Caco-2 (cell line): ENCODE data around the gene RRP15. TPM values are rescaled to one million over a fixed set of nuclear protein-coding genes. Genes with fewer than 3 reads are reported as not detected.

Experiments used
- BruUV-seq: library from RNA; stranded (reverse); fragments of 400-500 nt; replicated peaks from 2 replicates; lab custom pipeline; 2021; lab: Mats Ljungman, UMichigan
- CTCF ChIA-PET: fragments of 300-600 bp; sonication (Branson Sonifier 250); formaldehyde crosslinking; loops from one replicate; lab custom pipeline; 2022; ENCODE audit warnings: antibody characterized with exemption; lab: Charles Lee
- POLR2A ChIA-PET: fragments of 300-600 bp; sonication (Branson Sonifier 250); formaldehyde crosslinking; loops from one replicate; lab custom pipeline; 2022; ENCODE audit warnings: antibody characterized with exemption; lab: Charles Lee
- DNase-seq, 2 experiments: peaks; one replicate each; pipeline versions ENCODE4 v3.0.0 to v3.0.0-alpha.2; 2020 to 2022
- H3K27me3 ChIP-seq: replicated peaks from 2 replicates; pipeline ENCODE4 v1.6.0; 2011; ENCODE audit warnings: low read length; ENCODE audit not compliant: control insufficient read depth, insufficient read depth
- H3K36me3 ChIP-seq: 2 replicates; pipeline ENCODE4 v1.5.1; 2011; ENCODE audit warnings: low read length; ENCODE audit not compliant: control insufficient read depth, insufficient read depth
- H3K4me1 ChIP-seq: fragments of 250-450 bp; sonication (Bioruptor Pico); 2 replicates; pipeline ENCODE4 v1.5.1; 2020; ENCODE audit warnings: mild to moderate bottlenecking
- H3K4me3 ChIP-seq: 2 replicates; pipeline ENCODE4 v1.5.1; 2011; ENCODE audit warnings: low read depth, mild to moderate bottlenecking, control low read depth, low read length
- H3K9me3 ChIP-seq: fragments of 250-450 bp; sonication (Bioruptor Pico); 2 replicates; pipeline ENCODE4 v1.5.1; 2020; ENCODE audit warnings: mild to moderate bottlenecking, moderate library complexity
- H3K27ac Mint-ChIP-seq: one replicate; pipeline ENCODE4 v1.8.0; 2022; ENCODE audit warnings: mixed read lengths; ENCODE audit not compliant: unreplicated experiment
- H3K27me3 Mint-ChIP-seq: one replicate; pipeline ENCODE4 v1.8.0; 2022; ENCODE audit warnings: mixed read lengths; ENCODE audit not compliant: insufficient read depth, unreplicated experiment
- H3K36me3 Mint-ChIP-seq: one replicate; pipeline ENCODE4 v1.8.0; 2022; ENCODE audit warnings: mild to moderate bottlenecking, mixed read lengths; ENCODE audit not compliant: insufficient read depth, unreplicated experiment
- H3K4me1 Mint-ChIP-seq: one replicate; pipeline ENCODE4 v1.8.0; 2022; ENCODE audit warnings: low read depth, mixed read lengths; ENCODE audit not compliant: unreplicated experiment
- H3K4me3 Mint-ChIP-seq: one replicate; pipeline ENCODE4 v1.8.0; 2022; ENCODE audit warnings: mild to moderate bottlenecking, moderate library complexity, mixed read lengths; ENCODE audit not compliant: unreplicated experiment
- H3K9me3 Mint-ChIP-seq: one replicate; pipeline ENCODE4 v1.8.0; 2022; ENCODE audit warnings: mixed read lengths; ENCODE audit not compliant: unreplicated experiment
- intact Hi-C: fragments of 100-400 bp; cut with micrococcal nuclease; formaldehyde crosslinking; loops from one replicate; pipeline ENCODE4 v1.10.0; 2022; ENCODE audit not compliant: unreplicated experiment
- total RNA-seq: library from RNA; stranded (reverse); gene quantifications from 2 replicates; pipeline ENCODE4 v1.2.3, GENCODE V29; 2022
- TF ChIP-seq, protein P1 (sequence below), 2 experiments: fragments of 200-600 bp in 1 of 2; IDR thresholded peaks; 1 replicate in 1 of 2; 2 replicates in 1 of 2; pipeline versions ENCODE4 v1.5.1 to v1.8.0; 2011 to 2022; ENCODE audit warnings: antibody characterized with exemption in 1 of 2, control low read depth in 1 of 2, inconsistent platforms in 1 of 2, low read depth in 1 of 2, low read length in 1 of 2, mild to moderate bottlenecking in 1 of 2, moderate library complexity in 1 of 2; ENCODE audit not compliant: insufficient read depth in 1 of 2, severe bottlenecking in 1 of 2, unreplicated experiment in 1 of 2

Gene RRP15
- total RNA-seq, 1 experiment from 2014 or later: 44.5 TPM

DNA sequence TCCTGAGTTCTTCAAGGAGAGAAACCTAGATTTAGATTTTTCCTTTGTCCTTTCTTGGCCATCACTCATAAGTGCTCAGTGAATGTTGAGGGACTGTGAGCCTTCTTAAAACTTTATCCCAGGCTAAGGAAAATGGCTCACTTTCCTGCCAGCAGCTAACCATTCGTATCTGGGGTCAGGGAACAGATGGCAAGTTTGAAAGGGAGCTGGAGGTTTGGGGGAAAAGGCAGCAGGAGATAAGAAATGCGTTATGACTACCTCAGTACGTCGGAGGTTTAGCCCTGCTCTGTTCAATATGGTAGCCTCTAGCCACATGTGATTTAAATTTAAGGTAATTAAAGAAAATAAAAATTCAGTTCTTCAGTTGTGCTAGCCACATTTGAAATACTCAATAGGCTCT, 13.3 kb downstream of the RRP15 start:
- peak overlapping the region; percentile 79 for H3K27ac Mint-ChIP-seq
- ChIA-PET CTCF (no interaction called here), POLR2A (no interaction called here)

DNA sequence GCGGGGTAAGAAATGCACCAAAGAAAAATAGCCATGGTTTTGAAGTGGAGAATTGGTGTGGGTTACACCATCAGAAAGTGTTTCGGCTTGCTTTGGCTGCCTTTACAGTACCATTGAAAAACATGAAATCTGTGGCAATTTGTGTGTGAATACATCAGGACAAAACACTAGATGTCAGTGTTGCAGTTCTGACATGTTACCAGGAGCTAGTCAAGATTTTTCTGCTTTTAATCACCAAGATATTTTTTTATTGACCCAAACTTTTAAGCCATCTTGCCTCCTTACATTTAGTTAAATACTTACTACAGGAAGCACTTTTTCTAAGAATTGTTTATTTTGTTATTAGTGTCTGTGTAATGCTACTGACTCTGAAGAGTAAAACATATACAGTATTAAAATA, 14.3 kb downstream of the RRP15 start:
- Mint-ChIP-seq H3K36me3 (peaks cover 9% of the 10 kb centered on the region), H3K4me3 (no peak overlapping the region), H3K27me3 (no peaks in the 10 kb centered on the region), H3K27ac (no peak overlapping the region), H3K4me1 (peaks cover 36% of the 10 kb centered on the region), H3K9me3 (no peaks in the 10 kb centered on the region)
- intact Hi-C loops: loop anchor here (5.0 kb wide), 1 partner anchor 48 kb away; the partner anchor contains the start of gene TGFB2
- BruUV-seq: no TSS peak
- TF ChIP-seq, protein P1, sequence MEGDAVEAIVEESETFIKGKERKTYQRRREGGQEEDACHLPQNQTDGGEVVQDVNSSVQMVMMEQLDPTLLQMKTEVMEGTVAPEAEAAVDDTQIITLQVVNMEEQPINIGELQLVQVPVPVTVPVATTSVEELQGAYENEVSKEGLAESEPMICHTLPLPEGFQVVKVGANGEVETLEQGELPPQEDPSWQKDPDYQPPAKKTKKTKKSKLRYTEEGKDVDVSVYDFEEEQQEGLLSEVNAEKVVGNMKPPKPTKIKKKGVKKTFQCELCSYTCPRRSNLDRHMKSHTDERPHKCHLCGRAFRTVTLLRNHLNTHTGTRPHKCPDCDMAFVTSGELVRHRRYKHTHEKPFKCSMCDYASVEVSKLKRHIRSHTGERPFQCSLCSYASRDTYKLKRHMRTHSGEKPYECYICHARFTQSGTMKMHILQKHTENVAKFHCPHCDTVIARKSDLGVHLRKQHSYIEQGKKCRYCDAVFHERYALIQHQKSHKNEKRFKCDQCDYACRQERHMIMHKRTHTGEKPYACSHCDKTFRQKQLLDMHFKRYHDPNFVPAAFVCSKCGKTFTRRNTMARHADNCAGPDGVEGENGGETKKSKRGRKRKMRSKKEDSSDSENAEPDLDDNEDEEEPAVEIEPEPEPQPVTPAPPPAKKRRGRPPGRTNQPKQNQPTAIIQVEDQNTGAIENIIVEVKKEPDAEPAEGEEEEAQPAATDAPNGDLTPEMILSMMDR (IDR thresholded peaks at IDR 0.05; ENCODE audit: insufficient read depth in 1 of 2, low read depth in 1 of 2, low read length in 1 of 2, severe bottlenecking in 1 of 2, unreplicated experiment in 1 of 2): peak; percentile 22 to 50
- Histone ChIP-seq H3K27me3 (no peaks in the 10 kb centered on the region), H3K4me3 (no peak overlapping the region), H3K36me3 (no peaks in the 10 kb centered on the region), H3K4me1 (peaks cover 65% of the 10 kb centered on the region), H3K9me3 (no peaks in the 10 kb centered on the region)
- peak in 1 of 2 experiments; percentile 37 for DNase-seq
- ChIA-PET POLR2A (no interaction called here), CTCF (interaction anchor here (0.5 to 1.2 kb wide), 4 partner anchors 11 to 767 kb away, joined by 3 to 6 read pairs (median 4); no protein-coding TSS in a partner anchor)

More for the DNA sequence above, 13.3 kb downstream of the RRP15 start:
- Mint-ChIP-seq H3K9me3 (no peaks in the 10 kb centered on the region), H3K36me3 (peaks cover 9% of the 10 kb centered on the region), H3K27me3 (no peaks in the 10 kb centered on the region), H3K4me3 (peak overlapping the region; percentile 42), H3K4me1 (peaks cover 36% of the 10 kb centered on the region)
- intact Hi-C loops: loop anchor here (5.0 kb wide), 1 partner anchor 49 kb away; the partner anchor contains the start of gene TGFB2
- DNase-seq: no peak
- no peaks in the 10 kb centered on the region for H3K9me3 ChIP-seq
- H3K4me1 ChIP-seq: peaks cover 65% of the 10 kb centered on the region
- no TSS peak for BruUV-seq
- TF ChIP-seq, protein P1 (IDR thresholded peaks at IDR 0.05; ENCODE audit: insufficient read depth in 1 of 2, low read depth in 1 of 2, low read length in 1 of 2, severe bottlenecking in 1 of 2, unreplicated experiment in 1 of 2): no peak
- H3K27me3 ChIP-seq: no peaks in the 10 kb centered on the region
- H3K36me3 ChIP-seq: no peaks in the 10 kb centered on the region
- H3K4me3 ChIP-seq: no peak overlapping the region

DNA sequence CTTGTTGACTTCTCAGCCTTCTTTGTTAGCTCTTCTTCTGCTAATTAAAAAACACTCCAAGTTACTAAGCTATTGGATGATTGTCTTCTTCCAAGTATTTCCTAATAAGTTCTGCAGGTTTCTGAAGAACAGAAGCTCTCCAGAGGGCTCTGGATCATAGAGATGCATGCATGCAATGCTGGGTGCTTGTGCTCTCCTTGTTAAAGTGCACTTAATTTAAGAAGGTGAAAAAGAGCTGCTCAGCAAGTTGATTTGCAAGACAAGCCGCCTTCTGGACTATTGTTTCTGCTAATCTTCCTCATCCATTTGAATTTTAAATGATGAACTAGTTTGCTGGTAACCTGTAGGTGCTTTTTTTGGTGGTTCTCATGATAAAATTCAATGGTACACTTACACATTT, 16.1 kb downstream of the RRP15 start:
- DNase-seq: no peak
- H3K27ac Mint-ChIP-seq: no peak overlapping the region
- no TSS peak for BruUV-seq
- intact Hi-C loops: no loop called here
- H3K4me3 Mint-ChIP-seq: no peak overlapping the region
- no peaks in the 10 kb centered on the region for H3K27me3 Mint-ChIP-seq
- no peaks in the 10 kb centered on the region for H3K9me3 ChIP-seq
- ChIA-PET CTCF (no interaction called here), POLR2A (interaction anchor here (0.6 kb wide), 1 partner anchor 26 kb away, joined by 3 read pairs; no protein-coding TSS in a partner anchor)
- H3K36me3 Mint-ChIP-seq: peaks cover 13% of the 10 kb centered on the region
- H3K27me3 ChIP-seq: no peaks in the 10 kb centered on the region
- peaks cover 54% of the 10 kb centered on the region for H3K4me1 ChIP-seq
- TF ChIP-seq, protein P1 (IDR thresholded peaks at IDR 0.05; ENCODE audit: insufficient read depth in 1 of 2, low read depth in 1 of 2, low read length in 1 of 2, severe bottlenecking in 1 of 2, unreplicated experiment in 1 of 2): no peak
- peaks cover 2% of the 10 kb centered on the region; the same call in 1 of the 2 replicates for H3K36me3 ChIP-seq
- no peaks in the 10 kb centered on the region for H3K9me3 Mint-ChIP-seq
- no peak overlapping the region for H3K4me3 ChIP-seq
- H3K4me1 Mint-ChIP-seq: peaks cover 34% of the 10 kb centered on the region
